Activated CD4-positive, alpha-beta T cell treated with anti-CD3 and anti-CD28 coated beads for 36 hours (primary cell): Measurements from ENCODE around the gene GLRX2. TPM values are rescaled to one million over a fixed set of nuclear protein-coding genes. Genes with fewer than 3 reads are reported as not detected.
A peak's percentile ranks its signal among the peaks of the same experiment; 100 is the strongest.
"Not testable (repeated sequence)": the region's sequence is repeated elsewhere in the genome, so short reads cannot be mapped to it uniquely, and the experiment has no call there.

ENCODE experiments used
- ATAC-seq: fragments of 200-7000 bp; cut with Tn5 transposase; one replicate; pipeline ENCODE4 v1.10.0; 2021; ENCODE audit warnings: mild to moderate bottlenecking, moderate library complexity
- CTCF ChIA-PET: fragments of 350-600 bp; sonication (Branson Sonifier 250); formaldehyde crosslinking; loops from one replicate; lab custom pipeline; 2021; ENCODE audit warnings: antibody characterized with exemption; lab: Charles Lee
- POLR2A ChIA-PET: fragments of 350-600 bp; sonication (Branson Sonifier 250); formaldehyde crosslinking; loops from one replicate; lab custom pipeline; 2021; ENCODE audit warnings: antibody characterized with exemption, inconsistent platforms; lab: Charles Lee
- DNase-seq: peaks from one replicate; pipeline ENCODE4 v3.0.0-alpha.2; 2020
- H3K27ac Mint-ChIP-seq: one replicate; pipeline ENCODE4 v1.8.0; 2021; ENCODE audit warnings: mixed read lengths
- H3K27me3 Mint-ChIP-seq: one replicate; pipeline ENCODE4 v1.8.0; 2021; ENCODE audit warnings: mixed read lengths
- H3K36me3 Mint-ChIP-seq: one replicate; pipeline ENCODE4 v1.8.0; 2021; ENCODE audit warnings: low read depth, mixed read lengths
- H3K4me1 Mint-ChIP-seq: one replicate; pipeline ENCODE4 v1.8.0; 2021; ENCODE audit warnings: mixed read lengths
- H3K4me3 Mint-ChIP-seq: one replicate; pipeline ENCODE4 v1.8.0; 2021; ENCODE audit warnings: mild to moderate bottlenecking, moderate library complexity, mixed read lengths
- H3K9me3 Mint-ChIP-seq: one replicate; pipeline ENCODE4 v1.8.0; 2021; ENCODE audit warnings: low read depth, mixed read lengths
- intact Hi-C, 2 experiments: fragments of 100-400 bp; cut with DNase I in 1 of 2; cut with micrococcal nuclease in 1 of 2; formaldehyde crosslinking; loops; one replicate each; pipeline versions ENCODE4 v1.14.2 to v1.15.1; 2022 to 2024; cut with DNase I, micrococcal nuclease
- total RNA-seq, 2 experiments: library from RNA; stranded (reverse); gene quantifications; one replicate each; pipeline ENCODE4 v1.2.3, GENCODE V29; 2021

Gene GLRX2
- total RNA-seq, 2 experiments from 2014 or later = 29.8 to 30.2 TPM

- ChIA-PET POLR2A (no interaction called here), CTCF (interaction anchor here (0.9 to 1.2 kb wide), 2 partner anchors 28 to 36 kb away, joined by 3 read pairs; no protein-coding TSS in a partner anchor)
- no peak overlapping the region for H3K4me3 Mint-ChIP-seq
- H3K27ac Mint-ChIP-seq = no peak overlapping the region
- no peak for DNase-seq
- H3K36me3 Mint-ChIP-seq = peaks cover 23% of the 10 kb centered on the region
- peaks cover 76% of the 10 kb centered on the region for H3K4me1 Mint-ChIP-seq
- intact Hi-C loops = no loop called here
- peaks cover 8% of the 10 kb centered on the region for H3K9me3 Mint-ChIP-seq
- ATAC-seq = no peak
- H3K27me3 Mint-ChIP-seq = no peaks in the 10 kb centered on the region
These were observed 39.3 kb downstream of the GLRX2 start for GRCh38 chr1:193065954-193066353.

DNA sequence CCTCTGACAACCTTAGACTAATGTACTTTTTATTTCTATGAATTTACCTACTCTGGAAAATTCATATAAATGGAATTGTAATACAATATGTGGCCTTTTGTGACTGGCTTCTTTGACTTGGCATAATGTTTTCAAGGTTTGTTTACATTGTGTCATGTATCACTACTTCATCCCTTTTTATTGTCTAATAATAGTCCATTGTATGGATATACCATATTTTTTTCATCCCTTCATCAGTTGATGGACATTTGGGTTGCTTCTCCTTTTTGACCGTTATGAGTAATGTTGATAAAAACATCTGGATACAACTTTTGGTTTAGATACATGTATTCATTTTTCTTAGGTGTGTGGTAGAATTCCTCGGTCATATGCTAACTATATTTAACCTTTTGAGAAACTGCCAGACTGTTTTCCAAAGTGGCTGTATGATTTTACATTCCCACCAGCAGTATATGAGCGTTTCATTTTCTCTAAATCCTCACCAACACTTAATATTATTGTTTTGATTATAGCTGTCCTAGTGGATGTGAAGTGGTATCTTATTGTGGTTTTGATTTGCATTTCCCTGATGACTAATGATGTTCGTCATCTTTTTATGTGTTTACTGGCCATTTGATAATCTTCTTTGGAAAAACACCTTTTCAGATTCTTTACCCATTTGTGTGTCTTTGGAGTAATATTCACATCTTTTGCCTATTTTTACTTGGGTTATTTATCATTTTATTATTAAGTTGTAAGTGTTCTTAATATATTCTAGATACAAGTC, 42.3 kb downstream of the GLRX2 start:
- Mint-ChIP-seq H3K4me3 (no peak overlapping the region), H3K27me3 (no peaks in the 10 kb centered on the region), H3K9me3 (peaks cover 8% of the 10 kb centered on the region), H3K27ac (peak overlapping the region; percentile 19), H3K36me3 (peaks cover 31% of the 10 kb centered on the region), H3K4me1 (peaks cover 60% of the 10 kb centered on the region)
- ChIA-PET POLR2A (no interaction called here), CTCF (interaction anchor here (0.7 to 1.1 kb wide), 3 partner anchors 31 to 256 kb away, joined by 3 to 5 read pairs (median 3); no protein-coding TSS in a partner anchor)
- DNase-seq (no peak), ATAC-seq (no peak)
- intact Hi-C loops = loop anchor here in 1 of 2 experiments (5.0 kb wide), 1 partner anchor 1234 kb away; no protein-coding TSS in a partner anchor

GRCh38 chr1:193060938-193061337, 44.3 kb downstream of the GLRX2 start:
- POLR2A ChIA-PET = no interaction called here
- ATAC-seq (no peak), DNase-seq (peak; percentile 33)
- H3K36me3 Mint-ChIP-seq = peaks cover 41% of the 10 kb centered on the region
- H3K27ac Mint-ChIP-seq = peak overlapping the region; percentile 86
- intact Hi-C loops = loop anchor here in 1 of 2 experiments (1.0 to 5.0 kb wide), 3 partner anchors 9 to 1236 kb away; no protein-coding TSS in a partner anchor
- H3K9me3 Mint-ChIP-seq = peaks cover 5% of the 10 kb centered on the region
- H3K4me1 Mint-ChIP-seq = peaks cover 59% of the 10 kb centered on the region
- CTCF ChIA-PET = no interaction called here
- no peaks in the 10 kb centered on the region for H3K27me3 Mint-ChIP-seq
- H3K4me3 Mint-ChIP-seq = peak overlapping the region; percentile 90

DNA sequence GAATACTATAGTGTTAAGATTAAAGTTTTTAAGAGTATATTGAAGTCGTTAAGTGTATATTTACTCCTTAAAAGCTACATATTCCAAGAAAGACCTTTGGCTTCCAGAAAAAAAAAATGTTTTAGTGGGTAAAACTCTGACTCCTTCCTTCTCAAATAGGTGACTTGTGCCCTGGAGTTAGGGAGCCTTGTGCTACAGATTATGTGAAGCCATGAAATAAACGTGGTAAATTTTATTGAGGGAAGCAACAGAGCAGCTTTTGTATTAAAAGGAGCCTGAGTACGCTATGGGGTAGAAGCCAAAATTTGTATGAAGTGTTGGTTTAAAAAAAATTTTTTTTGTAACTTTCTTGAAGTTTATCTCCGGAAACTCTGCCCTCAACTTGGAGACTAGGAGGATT, 44.8 kb downstream of the GLRX2 start:
- ChIA-PET POLR2A (no interaction called here), CTCF (no interaction called here)
- H3K9me3 Mint-ChIP-seq = peaks cover 5% of the 10 kb centered on the region
- H3K27me3 Mint-ChIP-seq = no peaks in the 10 kb centered on the region
- DNase-seq (no peak), ATAC-seq (no peak)
- H3K4me1 Mint-ChIP-seq = peaks cover 54% of the 10 kb centered on the region
- intact Hi-C loops = loop anchor here in 1 of 2 experiments (1.0 to 5.0 kb wide), 2 partner anchors 10 to 1237 kb away; no protein-coding TSS in a partner anchor
- H3K36me3 Mint-ChIP-seq = peaks cover 41% of the 10 kb centered on the region
- peak overlapping the region; percentile 90 for H3K4me3 Mint-ChIP-seq
- peak overlapping the region; percentile 86 for H3K27ac Mint-ChIP-seq

- no peak for ATAC-seq
- POLR2A ChIA-PET = no interaction called here
- CTCF ChIA-PET = no interaction called here
- intact Hi-C loops = loop anchor here in 1 of 2 experiments (1.0 to 5.0 kb wide), 2 partner anchors 10 to 1237 kb away; no protein-coding TSS in a partner anchor
- Mint-ChIP-seq H3K4me1 (peaks cover 50% of the 10 kb centered on the region), H3K27me3 (no peaks in the 10 kb centered on the region), H3K27ac (peak overlapping the region; percentile 99), H3K9me3 (peaks cover 5% of the 10 kb centered on the region), H3K4me3 (peak overlapping the region; percentile 90), H3K36me3 (peaks cover 41% of the 10 kb centered on the region)
- DNase-seq = no peak
These were observed 45.2 kb downstream of the GLRX2 start for GRCh38 chr1:193060115-193060403.

DNA sequence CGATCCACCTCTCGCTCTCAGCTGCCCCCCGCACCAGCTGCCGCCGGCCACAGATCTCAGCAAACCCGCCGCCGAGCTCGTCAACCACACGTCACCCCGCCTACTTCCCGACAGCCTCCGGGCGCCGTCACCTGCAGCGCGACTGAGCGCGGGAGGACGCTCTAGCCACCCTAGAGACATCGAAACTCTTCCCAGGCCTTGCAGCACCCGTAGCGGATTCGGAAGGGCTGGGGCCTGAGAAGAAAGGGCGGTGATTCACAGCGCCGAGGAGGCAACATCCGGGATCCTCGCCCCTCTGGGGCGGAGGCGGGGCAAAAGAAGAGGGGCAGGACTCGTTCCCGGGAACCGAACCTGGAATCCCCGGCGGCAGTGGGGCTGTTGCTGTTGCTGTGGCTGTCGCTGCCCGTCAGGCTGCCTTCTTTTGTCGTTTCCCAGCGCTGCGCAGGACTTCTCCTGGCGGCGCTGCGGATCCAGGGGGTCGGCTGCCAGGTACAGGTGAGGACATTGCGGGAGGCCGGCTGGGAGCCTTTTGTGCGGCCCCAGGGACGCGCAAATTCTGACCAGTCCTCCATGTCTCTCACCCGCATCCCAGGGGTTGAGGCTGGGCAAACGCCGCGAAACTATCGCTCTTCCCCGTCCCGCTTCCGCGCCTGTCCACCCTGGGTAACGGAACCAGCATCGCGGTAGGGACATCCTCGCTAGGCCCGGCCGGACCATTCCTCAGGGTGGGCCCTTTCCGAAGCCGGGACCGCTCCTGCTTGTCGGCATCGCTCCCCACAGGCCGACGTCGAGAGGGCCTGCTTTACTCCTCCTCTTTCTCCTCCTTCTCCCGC, 45.7 kb downstream of the GLRX2 start, which contains the start of the genes RO60 and UCHL5:
TSS of gene RO60 (plus strand) at position 331 of the 833 bp plus-strand sequence. CDS start 9,443 bp downstream, outside the sequence.
TSS of gene UCHL5 (minus strand) at position 79 of the 833 bp plus-strand sequence. CDS start 100 bp downstream, outside the sequence.
- peaks cover 5% of the 10 kb centered on the region for H3K9me3 Mint-ChIP-seq
- ChIA-PET CTCF (interaction anchor here (0.5 to 1.7 kb wide), 8 partner anchors 8 to 480 kb away, joined by 3 to 9 read pairs (median 4); partner anchors contain the start of gene CDC73), POLR2A (interaction anchor here (0.9 to 1.8 kb wide), 4 partner anchors 45 to 251 kb away, joined by 5 to 16 read pairs (median 10); partner anchors contain the start of genes CDC73 and RGS2)
- intact Hi-C loops = loop anchor here (1.0 to 10.0 kb wide), 12 partner anchors 11 to 1238 kb away; partner anchors contain the start of genes GLRX2 (in 2 of the 2), CDC73 (in 1 of the 2) and RGS2 (in 1 of the 2)
- peak within 1 kb of the TSS; percentile 90 for H3K4me3 Mint-ChIP-seq
- ATAC-seq (peak; percentile 94), DNase-seq (peak; percentile 97)
- H3K27ac Mint-ChIP-seq = peak within 1 kb of the TSS; percentile 99
- no peaks in the 10 kb centered on the region for H3K27me3 Mint-ChIP-seq
- peaks cover 46% of the 10 kb centered on the region for H3K36me3 Mint-ChIP-seq
- H3K4me1 Mint-ChIP-seq = peaks cover 50% of the 10 kb centered on the region

- ChIA-PET CTCF (interaction anchor here (0.5 to 1.7 kb wide), 10 partner anchors 9 to 479 kb away, joined by 3 to 9 read pairs (median 4); partner anchors contain the start of gene CDC73), POLR2A (interaction anchor here (0.8 to 1.8 kb wide), 6 partner anchors 45 to 419 kb away, joined by 3 to 16 read pairs (median 5); partner anchors contain the start of genes CDC73 and RGS2)
- H3K27me3 Mint-ChIP-seq = no peaks in the 10 kb centered on the region
- H3K9me3 Mint-ChIP-seq = peaks cover 5% of the 10 kb centered on the region
- peak; percentile 83 for DNase-seq
- peak overlapping the region; percentile 90 for H3K4me3 Mint-ChIP-seq
- H3K27ac Mint-ChIP-seq = peak overlapping the region; percentile 99
- ATAC-seq = peak; percentile 57
- intact Hi-C loops = loop anchor here (1.0 to 10.0 kb wide), 10 partner anchors 46 to 479 kb away; partner anchors contain the start of genes GLRX2 (in 2 of the 2), CDC73 (in 1 of the 2) and RGS2 (in 1 of the 2)
- H3K36me3 Mint-ChIP-seq = peaks cover 49% of the 10 kb centered on the region
- H3K4me1 Mint-ChIP-seq = peaks cover 48% of the 10 kb centered on the region
These were observed 46.5 kb downstream of the GLRX2 start for GRCh38 chr1:193058529-193059281.

- H3K36me3 Mint-ChIP-seq = peaks cover 38% of the 10 kb centered on the region
- ChIA-PET POLR2A (no interaction called here), CTCF (no interaction called here)
- no peaks in the 10 kb centered on the region for H3K27me3 Mint-ChIP-seq
- intact Hi-C loops = loop anchor here in 1 of 2 experiments (10.0 kb wide), 1 partner anchor 481 kb away; no protein-coding TSS in a partner anchor
- no peaks in the 10 kb centered on the region for H3K9me3 Mint-ChIP-seq
- ATAC-seq (no peak), DNase-seq (no peak)
- H3K4me1 Mint-ChIP-seq = peaks cover 35% of the 10 kb centered on the region
- no peak overlapping the region for H3K27ac Mint-ChIP-seq
- no peak overlapping the region for H3K4me3 Mint-ChIP-seq
These were observed 51.0 kb downstream of the GLRX2 start for GRCh38 chr1:193054169-193054675.

DNA sequence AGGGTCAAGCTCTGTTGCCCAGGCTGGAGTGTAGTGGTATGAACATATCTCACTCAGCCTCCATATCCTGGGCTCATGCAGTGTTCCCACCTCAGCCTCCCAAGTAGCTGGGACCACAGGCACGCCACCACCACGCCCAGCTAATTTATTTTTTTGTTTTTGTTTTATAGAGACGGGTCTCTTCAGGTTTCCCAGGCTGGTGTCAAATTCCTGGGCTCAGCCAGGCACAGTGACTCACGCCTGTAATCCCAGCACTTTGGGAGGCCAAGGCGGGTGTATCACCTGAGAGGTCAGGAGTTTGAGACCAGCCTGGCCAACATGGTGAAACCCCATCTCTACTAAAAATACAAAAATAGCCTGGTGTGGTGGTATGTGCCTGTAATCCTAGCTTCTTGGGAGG, 56.3 kb downstream of the GLRX2 start:
- DNase-seq, H3K9me3 Mint-ChIP-seq, POLR2A ChIA-PET, H3K27ac Mint-ChIP-seq, intact Hi-C loops, H3K27me3 Mint-ChIP-seq, H3K4me1 Mint-ChIP-seq, ATAC-seq, H3K4me3 Mint-ChIP-seq: not testable (repeated sequence)
- H3K36me3 Mint-ChIP-seq = peaks cover 31% of the 10 kb centered on the region
- CTCF ChIA-PET = interaction anchor here (1.0 to 1.3 kb wide), 3 partner anchors 9 to 42 kb away, joined by 3 to 6 read pairs (median 4); no protein-coding TSS in a partner anchor
